Ammon's horn (tissue), 1 donor: ENCODE results near the gene YIF1A.
"Not testable (repeated sequence)": the region's sequence is repeated elsewhere in the genome, so short reads cannot be mapped to it uniquely, and the experiment has no call there.

Experiments used
- DNase-seq: peaks from one replicate; pipeline ENCODE4 v3.0.0-alpha.2; 2016; ENCODE audit warnings: low spot score

YIF1A gene

DNA sequence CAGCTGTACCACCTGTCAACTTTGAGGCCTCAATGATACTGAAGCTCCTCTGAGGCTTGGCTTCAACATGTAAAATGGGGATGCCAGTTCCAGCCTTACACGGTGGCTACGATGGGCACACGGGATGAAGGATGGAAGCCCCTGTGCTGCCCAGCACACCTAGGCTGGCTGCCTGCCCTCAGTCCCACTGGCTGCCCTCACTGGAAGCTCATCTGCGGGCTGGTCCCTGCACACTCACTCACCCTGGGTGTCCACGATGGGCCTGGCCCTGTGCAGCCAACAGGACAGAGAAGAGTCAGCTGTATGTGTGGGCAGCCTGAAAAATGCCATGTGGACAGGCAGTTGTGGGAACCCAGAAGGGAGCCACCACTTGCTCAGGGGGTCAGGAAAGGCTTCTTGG is 2.2 kb downstream of the YIF1A start:
- no peak for DNase-seq

DNA sequence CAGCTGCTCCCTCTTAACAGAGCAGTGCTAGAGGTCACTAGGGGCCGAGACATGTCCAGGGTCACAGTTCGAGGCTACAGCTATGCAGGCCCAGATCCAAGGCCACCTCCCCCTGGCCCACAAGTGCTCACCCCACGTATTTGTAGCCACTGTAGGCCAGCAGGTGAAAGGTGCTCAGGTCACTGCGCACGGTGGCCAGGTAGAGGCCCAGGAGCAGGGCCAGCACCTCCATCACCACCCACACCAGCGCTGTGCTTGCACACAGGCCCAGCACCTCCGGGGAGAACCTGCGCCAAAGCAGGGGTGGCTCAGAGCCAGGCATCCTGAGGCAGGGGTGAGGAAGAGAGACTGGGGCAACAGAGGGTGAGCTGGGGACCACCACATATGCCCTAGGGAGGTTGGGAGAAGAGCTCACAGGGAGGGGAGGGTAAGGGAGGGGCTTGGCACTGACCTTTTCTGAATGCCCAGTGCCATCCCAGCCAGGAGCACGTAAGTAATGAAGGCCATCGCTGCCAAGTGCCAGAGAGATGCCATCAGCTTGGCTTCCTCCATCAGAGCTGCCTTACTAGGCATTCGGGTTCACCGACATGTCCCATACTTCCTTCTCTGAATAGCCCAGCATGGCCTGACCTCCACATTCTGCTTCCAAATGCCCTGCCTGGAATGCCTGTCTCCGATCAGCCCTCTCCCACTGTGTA is 3.5 kb downstream of the YIF1A start:
- no peak for DNase-seq

- DNase-seq = no peak
These were observed 4.3 kb downstream of the YIF1A start for GRCh38 chr11:66284526-66285078.

- DNase-seq = no peak
These were observed 5.4 kb downstream of the YIF1A start for GRCh38 chr11:66283461-66284105.

GRCh38 chr11:66282468-66283455 is 6.2 kb downstream of the YIF1A start:
- peak; percentile 100 for DNase-seq

DNA sequence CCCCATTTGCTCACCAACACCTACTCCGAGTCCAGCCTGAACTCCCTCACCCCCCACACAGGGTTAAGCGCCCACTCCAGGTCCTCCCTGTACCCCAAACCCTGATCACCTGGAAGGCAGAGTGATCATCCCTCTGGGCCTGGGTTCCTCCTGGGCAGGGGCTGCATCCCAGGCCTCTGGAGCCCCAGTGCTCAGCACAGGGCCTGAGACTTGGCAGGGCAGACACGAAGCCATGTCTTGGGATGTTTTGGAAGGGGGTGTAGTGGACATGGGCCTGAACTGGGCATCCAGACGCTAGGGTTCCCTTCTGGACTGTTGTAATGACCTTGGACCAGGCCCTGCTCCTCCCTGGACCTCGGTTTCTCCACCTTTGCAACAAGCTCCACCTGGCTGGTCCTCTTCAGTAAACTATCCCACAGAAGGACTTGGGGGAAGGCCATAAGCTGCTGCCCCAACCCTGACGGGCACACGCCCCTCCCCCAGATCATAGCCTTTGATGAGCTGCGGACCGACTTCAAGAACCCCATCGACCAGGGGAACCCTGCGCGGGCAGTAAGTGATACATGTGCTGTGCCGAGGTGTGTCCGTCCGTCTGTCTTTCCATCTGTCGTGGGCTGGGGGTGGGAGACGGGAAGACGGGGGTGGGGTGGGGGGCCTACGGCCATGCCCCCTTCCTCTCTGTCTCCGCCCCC is 7.0 kb downstream of the YIF1A start:
- DNase-seq = no peak

DNA sequence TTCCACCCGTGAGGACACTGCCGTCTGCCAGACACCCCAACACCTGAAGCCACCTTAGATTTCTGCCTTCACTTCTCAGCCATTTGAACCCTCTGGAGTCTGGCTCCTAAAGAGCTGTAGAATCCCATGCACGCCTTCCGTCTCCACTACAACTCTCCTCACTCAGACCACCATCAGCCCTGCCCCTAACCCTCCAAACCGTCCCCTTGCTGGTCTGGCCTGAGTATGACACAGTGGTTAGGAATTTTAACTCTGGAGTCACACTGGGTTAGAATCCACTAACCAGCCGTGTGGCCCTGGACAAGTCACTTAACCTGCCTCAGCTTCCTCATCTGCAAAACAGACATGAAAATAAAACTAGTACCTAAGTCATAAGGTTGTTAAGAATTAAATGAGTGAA is 7.9 kb downstream of the YIF1A start:
- DNase-seq = no peak

DNA sequence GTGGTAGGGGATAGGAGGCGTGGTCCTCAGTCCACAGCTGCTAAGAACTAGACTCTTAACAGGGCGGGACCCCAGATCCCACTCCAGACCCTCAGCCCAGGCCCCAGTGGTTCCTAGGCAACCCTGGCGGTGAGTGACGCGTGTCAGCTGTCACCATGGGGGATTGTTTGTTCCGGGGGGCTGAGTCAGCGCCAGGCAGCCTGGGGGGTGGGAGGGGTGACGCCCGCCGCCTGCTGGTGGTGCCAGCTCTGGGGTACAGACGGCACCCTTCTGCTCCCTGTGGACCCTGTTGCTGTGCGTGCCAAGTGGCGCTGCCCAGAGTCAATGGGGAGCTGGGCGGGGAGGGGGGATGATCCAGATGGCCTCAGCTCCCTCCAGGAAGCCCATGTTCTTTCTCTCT is 8.5 kb downstream of the YIF1A start:
- DNase-seq = peak; percentile 39

- no peak for DNase-seq
These were observed 9.7 kb downstream of the YIF1A start for GRCh38 chr11:66279092-66279734.

- no peak for DNase-seq
These were observed 10.4 kb downstream of the YIF1A start for GRCh38 chr11:66278363-66279091.

DNA sequence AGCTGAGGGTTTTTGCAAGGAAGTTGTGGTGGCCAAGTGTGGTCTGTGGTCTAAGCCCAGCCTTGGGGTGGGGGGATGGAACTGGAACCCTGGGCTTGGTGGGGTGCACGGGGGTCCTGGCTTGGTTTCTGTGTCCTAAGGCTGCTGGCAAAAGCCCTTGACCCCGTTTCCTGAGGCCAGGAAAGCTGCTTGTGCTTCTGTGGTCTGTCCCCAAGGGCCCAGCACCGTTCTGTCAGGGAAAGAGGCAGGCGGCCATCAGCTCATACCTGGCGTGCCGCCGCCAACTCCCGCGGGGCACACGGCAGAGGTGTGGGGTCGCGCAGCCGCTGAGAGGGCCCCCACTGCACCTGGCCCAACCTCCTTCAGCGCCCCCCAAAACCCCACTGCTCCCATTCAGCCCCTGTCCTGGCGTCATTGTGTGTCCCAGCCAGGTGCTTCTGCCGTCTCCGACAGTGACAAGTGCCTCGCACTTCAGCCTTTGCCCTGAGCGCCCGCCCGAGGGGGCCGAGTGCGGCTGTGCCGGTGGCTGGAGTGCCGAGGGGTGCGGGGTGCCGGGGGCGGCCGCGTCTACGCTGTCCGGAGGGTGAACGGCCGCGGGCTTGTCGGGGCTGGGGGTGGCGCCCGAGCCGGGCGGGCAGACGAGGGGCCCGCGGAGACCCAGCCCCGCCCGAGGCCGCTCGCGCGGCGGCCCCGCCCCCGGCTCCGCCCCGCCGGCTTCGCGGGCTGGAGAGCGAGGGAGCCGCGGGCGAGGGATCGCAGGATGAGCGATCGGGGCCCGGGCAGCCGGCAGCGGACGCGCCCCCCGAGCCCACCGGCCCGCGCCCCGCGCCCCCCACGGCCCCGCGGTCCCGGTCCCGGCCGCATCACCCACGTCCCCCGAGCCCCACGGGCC is 11.2 kb downstream of the YIF1A start, which contains the start of gene CNIH2:
CNIH2 (plus strand) TSS at position 705 of the 892 bp plus-strand sequence. CDS start 282 bp downstream, outside the sequence.
- DNase-seq = no peak

DNA sequence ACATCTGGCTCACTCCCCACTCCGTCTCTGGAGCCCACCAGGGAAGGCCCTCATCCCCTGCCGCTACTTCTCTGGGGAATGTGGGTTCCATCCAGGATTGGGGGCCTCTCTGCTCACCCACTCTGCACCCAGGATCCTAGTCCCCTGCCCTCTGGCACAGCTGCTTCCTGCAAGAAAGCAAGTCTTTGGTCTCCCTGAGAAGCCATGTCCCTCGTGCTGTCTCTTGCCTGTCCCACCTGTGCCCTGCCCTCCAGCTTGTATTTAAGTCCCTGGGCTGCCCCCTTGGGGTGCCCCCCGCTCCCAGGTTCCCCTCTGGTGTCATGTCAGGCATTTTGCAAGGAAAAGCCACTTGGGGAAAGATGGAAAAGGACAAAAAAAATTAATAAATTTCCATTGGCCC is 11.9 kb downstream of the YIF1A start:
- not testable (repeated sequence) for DNase-seq

GRCh38 chr11:66276619-66277018 is 12.3 kb downstream of the YIF1A start:
- not testable (repeated sequence) for DNase-seq

DNA sequence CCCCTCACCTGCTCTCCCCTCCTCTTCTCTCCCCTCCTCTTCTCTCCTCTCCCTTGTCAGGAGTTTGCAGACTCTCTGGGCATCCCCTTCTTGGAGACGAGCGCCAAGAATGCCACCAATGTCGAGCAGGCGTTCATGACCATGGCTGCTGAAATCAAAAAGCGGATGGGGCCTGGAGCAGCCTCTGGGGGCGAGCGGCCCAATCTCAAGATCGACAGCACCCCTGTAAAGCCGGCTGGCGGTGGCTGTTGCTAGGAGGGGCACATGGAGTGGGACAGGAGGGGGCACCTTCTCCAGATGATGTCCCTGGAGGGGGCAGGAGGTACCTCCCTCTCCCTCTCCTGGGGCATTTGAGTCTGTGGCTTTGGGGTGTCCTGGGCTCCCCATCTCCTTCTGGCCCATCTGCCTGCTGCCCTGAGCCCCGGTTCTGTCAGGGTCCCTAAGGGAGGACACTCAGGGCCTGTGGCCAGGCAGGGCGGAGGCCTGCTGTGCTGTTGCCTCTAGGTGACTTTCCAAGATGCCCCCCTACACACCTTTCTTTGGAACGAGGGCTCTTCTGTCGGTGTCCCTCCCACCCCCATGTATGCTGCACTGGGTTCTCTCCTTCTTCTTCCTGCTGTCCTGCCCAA is 12.8 kb downstream of the YIF1A start:
- no peak for DNase-seq

DNA sequence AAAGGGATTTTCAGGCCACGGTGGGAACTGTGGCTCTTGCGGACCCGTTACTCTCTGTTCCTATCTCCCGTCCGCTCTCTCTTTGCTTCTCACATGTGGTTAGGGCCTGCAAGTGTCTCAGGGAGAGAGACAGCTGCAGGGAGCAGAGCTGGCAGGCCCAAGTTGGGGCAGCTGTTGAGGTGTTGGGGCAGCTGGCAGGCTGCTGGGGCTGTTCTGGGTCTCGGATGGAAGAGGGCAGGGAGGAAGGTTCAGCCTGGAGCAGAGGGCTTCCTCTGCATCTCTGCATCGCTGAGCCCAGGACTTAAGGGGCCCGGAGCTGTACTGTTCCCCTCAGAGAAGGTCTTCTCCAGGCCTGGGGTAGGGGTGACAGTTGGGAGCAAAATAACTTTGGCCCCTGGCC is 13.5 kb downstream of the YIF1A start:
- no peak for DNase-seq

GRCh38 chr11:66274219-66274618 is 14.7 kb downstream of the YIF1A start:
- DNase-seq = no peak

DNA sequence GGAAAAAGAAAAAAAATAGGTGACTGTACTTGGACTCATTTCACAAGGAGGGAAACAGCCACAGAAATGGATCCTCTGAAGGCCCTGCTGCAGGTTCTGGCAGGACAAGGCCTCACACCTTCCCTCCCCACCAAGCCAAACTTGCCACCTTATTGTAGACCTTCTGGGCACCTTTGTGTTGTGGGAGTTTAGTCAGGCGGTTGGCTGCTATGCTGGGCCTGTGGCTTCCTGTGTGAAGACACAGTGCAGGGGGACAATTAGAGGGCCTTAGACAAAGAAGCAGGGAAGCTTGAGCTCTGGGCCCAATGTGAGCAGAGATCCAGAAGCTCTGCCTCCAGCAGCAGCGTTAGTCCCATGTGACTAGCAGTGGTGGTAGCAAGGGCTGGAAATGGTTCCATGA is 16.3 kb downstream of the YIF1A start:
- no peak for DNase-seq

- DNase-seq = no peak
These were observed 17.1 kb downstream of the YIF1A start for GRCh38 chr11:66271816-66272215.
